LoVo (cell line): ENCODE measurements around the gene SLC40A1.
A peak's percentile ranks its signal among the peaks of the same experiment; 100 is the strongest.
"Not testable (repeated sequence)": the region's sequence is repeated elsewhere in the genome, so short reads cannot be mapped to it uniquely, and the experiment has no call there.

Experiments used
- DNase-seq: peaks from one replicate; pipeline ENCODE4 v3.0.0-alpha.2; 2016; ENCODE audit warnings: low spot score

Gene SLC40A1

DNA sequence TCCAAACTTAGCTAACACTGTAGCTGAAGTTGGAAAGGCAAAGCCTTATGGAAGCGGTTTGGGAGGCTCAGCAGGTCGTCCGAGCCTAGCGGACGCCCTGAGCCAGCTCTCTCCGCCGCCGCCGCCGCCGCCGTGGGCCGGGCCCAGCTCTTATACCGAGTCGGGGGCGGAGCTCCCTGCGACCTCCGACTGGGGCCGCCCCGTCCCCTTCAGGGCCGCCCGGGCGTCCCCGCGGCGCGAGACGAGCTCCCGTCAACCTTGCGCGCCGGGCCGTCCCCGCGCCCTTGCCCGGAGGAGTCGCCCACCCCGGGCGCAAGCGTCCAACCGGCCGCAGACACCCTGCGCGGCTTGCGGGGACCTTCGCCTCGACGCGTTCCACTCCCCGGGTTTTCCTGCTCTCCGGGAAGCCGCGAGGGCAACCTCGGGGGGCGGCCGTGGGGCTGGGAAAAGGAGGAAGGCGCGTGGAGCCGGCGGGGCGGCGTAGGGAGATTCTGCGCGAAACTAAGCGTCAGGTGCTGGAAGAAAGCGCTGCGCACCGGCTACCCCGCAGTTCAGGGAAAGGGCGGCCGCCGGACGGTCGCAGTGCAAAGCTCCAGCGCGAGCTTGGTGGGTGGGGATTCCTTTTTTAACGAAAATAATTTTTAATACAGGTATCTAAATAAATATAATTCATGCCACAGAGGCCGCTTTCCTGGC, at the start of gene SLC40A1:
SLC40A1 (minus strand) TSS at position 129 of the 696 bp plus-strand sequence. CDS start 326 bp downstream, outside the sequence.
- DNase-seq: peak; percentile 69

- no peak for DNase-seq
These were observed 49.2 kb upstream of the SLC40A1 start for GRCh38 chr2:189629531-189630453.

- DNase-seq: no peak
These were observed 48.4 kb upstream of the SLC40A1 start for GRCh38 chr2:189628817-189629530.

- no peak for DNase-seq
These were observed 47.2 kb upstream of the SLC40A1 start for GRCh38 chr2:189627789-189628188.

DNA sequence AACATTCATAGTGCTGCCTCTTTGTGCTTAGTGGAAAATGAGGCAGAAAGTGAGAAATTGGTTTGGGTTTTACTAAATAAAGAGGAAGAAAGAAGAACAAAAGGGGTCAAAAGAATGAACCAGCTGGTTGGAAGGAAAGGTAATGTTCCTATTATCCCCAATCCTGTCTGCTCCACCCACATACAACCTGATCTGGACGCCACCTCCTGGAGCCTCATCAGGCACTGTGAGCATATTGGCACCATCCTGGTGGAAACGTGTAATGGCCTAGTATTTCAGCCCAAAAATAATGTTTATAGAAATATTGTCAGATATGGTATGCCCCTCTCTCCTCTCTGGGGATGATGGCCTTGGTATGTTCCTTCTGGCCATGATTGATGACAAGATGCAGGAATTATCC, 45.0 kb upstream of the SLC40A1 start:
- DNase-seq: no peak

DNA sequence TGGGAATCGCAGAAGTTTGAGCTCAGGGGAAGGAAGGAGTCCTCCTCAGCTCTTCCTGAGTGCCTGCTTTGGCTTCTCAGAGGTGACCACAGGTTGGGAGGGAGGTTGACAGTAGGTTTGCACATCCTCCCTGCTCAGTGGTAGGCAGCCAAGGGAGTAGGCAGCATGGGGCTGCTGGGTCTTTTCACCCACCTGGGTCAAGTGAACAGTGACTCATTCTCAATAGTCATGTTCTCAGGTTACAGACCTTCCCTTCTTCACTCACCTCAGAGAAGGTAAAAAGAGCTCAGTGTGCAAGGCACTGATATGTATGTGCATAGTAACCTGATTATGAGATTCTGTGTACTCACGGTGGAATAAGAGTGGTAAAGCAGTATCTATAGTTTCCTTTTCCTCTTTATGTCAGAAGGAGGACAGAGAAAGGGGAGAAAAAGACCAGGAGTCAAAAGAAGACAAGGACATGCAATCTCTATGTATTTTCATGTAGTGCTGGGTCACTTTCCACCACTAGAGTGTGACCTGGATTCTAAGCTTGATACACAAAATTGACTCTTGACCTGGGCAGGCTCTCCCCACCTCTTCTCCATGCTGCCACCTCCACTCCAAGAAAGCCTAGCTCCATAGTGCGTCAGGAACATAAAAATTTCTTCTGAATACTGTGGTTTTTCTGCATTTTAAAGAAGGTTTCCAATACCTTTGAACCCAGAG, 44.2 kb upstream of the SLC40A1 start:
- no peak for DNase-seq

DNA sequence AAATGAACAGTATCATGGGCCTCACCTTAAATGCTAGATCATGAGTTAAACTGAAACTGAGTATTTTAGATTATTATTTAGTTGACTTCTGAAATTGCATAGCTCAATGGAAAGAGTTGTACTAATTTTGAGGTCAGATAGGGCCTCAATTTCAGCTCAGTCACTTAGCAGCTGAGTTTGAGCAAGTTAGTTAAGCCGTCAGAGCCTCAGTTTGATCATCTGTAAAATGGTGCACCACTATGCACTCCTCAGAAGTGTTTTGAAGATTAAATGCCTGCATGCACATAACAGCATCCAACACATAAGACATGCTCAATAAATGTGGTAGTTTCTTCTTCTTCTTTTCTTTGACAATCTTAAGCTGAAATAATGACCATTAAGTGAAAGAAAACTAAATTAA, 42.5 kb upstream of the SLC40A1 start:
- no peak for DNase-seq

DNA sequence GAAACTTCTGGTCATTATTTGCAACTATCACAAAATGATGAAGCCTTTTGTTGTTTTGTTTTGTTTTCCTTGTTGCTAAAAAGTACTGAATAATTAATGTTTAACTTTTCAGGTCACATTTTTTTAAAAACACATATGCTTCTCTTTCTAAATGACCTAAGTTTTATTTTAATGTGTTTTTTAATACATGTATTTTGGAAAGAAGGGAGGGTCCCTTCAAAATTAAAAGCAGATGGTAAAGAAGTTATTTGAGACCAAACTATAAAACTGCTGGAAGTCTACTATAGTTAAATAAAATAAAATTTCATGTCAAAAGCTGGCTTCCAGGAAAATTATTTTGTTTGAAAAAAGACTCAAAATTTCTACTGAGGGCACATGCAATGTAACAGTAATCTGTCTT, 41.2 kb upstream of the SLC40A1 start:
- no peak for DNase-seq

DNA sequence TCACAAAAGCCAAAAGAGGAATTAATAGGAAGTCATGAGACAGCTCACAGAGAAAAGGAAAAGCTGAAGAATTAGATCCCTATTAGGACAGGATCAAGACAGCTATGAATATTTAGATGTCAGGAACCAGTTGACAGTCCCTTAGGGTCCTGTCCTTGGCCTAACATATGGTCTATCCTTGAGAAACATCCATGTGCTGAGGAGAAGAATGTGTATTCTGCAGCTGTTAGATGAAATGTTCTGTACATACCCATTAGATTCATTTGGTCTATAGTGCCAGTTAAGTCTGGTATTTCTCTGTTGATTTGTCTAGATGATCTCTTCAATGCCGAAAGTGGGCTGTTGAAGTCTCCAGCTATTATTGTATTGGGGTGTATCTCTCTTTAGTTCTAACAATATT, 37.6 kb upstream of the SLC40A1 start:
- no peak for DNase-seq

DNA sequence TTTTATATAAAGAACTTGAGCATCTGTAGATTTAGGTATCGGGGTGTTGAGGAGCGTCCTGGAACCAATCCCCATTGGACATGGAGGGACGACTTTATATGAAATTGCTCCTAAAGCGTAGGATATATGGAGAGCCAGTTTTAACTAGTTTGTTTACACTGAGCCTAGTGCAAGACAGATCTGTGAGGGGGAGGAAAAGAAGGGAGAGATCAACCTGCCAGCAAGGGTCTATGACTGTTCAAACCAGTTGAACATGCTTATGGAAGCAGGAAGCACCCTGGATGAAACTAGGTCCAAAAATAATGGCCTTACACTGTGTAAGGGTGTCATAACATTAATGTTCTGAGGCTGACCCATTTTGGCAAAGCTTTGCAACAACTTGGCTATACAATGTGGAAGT, 34.0 kb upstream of the SLC40A1 start:
- no peak for DNase-seq

DNA sequence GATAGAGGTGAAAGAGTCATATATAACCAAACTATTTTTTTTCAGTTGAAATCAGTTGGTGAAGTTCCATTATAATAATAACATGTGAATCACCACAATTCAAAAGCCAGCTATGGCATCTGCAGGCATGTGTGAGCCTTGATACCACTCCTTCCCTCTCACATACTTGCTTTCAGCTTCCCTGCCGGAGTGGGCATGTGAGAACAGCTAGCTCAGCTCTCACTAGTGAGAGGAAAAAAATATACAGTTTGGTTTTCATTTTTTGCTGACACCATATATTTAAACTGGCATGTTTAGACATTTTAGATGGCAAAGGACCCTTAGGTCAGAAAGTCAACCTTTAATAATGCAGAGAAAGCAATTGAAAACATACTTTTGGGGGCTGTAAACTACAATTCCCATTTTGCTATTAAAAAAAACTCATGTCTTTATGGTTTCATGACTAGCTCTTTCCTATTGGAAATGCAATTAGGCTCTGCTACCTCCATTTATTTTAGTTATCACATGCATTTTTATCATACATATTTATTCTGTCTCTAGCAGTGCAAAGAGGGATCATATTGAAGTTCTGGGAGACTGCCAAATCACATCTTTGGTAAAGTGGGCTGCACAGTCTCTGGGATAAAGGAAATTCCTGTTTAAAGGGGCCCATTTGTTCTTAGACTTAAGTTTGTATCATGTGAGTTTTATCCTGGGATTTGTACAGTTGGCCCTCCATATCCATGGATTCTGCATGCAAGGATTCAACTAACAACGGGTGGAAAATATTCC, 33.2 kb upstream of the SLC40A1 start:
- DNase-seq: peak; percentile 6

- DNase-seq: peak; percentile 41
These were observed 32.6 kb upstream of the SLC40A1 start for GRCh38 chr2:189613077-189613636.

DNA sequence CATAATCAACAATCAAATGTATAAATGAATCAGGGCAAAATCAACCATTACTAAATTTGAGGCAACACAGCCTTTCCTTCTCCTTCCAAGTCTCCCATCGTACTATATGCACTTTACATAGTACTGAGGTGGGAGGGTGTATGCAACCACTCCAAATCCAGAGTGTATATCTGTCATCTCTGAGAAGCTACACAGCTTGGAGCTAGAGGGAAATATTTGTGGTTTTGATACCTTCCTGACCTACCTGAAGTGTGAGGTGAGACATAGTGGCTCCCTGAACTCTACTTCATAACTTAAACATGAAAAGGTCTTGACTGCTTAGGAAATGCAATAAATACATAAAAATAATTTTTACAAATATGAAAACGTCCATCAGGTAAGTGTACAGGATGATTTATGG, 30.1 kb upstream of the SLC40A1 start:
- no peak for DNase-seq

- DNase-seq: no peak
These were observed 29.3 kb upstream of the SLC40A1 start for GRCh38 chr2:189609853-189610252.

DNA sequence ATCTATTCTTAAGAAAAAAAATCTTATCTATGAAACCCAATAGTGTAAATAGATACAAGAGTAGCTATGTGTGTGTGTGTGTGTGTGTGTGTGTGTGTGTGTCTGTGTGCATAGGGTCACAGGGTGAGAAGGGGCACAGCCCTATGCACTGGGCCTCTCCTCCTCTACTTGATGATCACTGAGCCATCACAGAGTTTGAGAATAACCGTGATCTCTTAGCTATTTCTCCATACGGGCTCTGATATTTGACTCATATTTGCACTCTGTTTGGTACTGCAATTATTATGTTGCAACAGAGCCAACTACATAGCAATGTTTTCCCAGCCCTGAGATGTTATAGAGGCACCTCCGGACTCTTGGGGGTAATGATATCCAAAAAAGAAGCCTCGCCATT, 28.8 kb upstream of the SLC40A1 start:
- no peak for DNase-seq

DNA sequence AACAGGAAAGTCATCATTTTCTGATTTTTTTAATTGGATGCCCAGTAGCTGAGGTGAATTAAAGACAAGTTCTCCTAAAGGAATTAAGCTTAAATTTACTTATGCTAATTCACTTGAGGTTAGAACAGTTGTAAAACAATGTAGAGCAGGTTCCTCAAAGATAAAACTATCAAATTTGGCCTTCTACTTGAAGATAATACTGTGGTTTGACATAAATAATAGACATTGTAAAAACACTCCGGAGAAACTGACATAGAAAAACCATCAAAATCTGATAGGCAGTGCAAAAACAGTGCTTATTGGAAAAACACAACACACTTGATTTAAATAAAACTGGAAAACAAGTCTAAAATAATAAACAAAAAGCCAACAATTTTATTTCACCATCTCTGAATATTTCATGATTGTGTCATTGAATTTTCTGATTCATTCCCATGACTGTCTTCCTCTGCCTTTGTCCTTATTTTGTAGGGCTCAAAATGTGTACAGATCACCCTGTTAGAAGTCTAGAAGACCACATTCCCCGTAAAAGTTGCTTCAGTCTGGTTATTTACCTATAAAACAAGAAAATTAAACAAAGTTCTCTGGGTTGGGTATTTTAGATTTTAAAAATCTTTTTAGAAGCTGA, 28.3 kb upstream of the SLC40A1 start:
- DNase-seq: no peak

GRCh38 chr2:189608170-189608569, 27.6 kb upstream of the SLC40A1 start:
- DNase-seq: no peak

GRCh38 chr2:189602233-189602632, 21.6 kb upstream of the SLC40A1 start:
- no peak for DNase-seq

DNA sequence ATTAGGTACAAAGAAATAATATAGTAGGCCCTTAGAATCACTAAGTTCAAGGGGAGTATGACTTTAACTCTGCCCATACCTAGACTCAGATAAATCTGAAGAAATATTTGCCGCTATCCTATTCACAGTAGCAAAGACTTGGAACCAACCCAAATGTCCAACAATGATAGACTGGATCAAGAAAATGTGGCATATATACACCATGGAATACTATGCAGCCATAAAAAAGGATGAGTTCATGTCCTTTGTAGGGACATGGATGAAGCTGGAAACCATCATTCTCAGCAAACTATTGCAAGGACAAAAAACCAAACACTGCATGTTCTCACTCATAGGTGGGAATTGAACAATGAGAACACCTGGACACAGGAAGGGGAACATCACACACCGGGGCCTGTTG, 21.1 kb upstream of the SLC40A1 start:
- not testable (repeated sequence) for DNase-seq

DNA sequence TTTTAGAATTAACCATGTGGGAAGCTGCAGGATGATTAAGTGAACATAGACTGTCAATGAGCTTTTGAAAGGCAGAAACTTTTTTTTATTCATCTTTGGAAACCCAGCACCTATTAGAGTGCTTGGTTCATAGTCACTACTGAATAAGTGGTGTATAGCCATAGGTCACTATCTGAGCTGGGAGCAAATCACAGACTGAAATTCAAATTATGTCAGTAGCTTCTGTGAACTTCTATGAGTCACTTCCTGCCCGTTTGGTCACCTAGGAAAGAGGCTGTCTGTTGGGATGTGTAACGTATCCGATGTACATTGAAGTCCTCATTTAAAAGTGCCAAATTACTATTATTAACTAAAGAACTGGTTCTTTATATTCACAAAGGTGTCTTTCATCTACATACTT, 20.5 kb upstream of the SLC40A1 start:
- DNase-seq: no peak
